Liver (tissue), 9 donors: Measurements from ENCODE around the gene SLC27A6. TPM values are rescaled to one million over a fixed set of nuclear protein-coding genes. Genes with fewer than 3 reads are reported as not detected.

Experiments
- DNase-seq: peaks from one replicate; pipeline ENCODE4 v3.0.0-alpha.2; 2017; ENCODE audit warnings: low spot score
- H3K27ac ChIP-seq, 2 donors: one replicate each; pipeline ENCODE4 v1.7.0; 2013; ENCODE audit warnings: inconsistent platforms in 2 of 2, low read length in 2 of 2, control low read depth in 1 of 2, low read depth in 1 of 2, mild to moderate bottlenecking in 1 of 2
- H3K27me3 ChIP-seq, 4 donors: one replicate each; pipeline versions ENCODE4 v1.6.1 to v1.7.0; 2013; ENCODE audit warnings: low read length in 3 of 4, inconsistent platforms in 1 of 4, mild to moderate bottlenecking in 1 of 4, moderate library complexity in 1 of 4; ENCODE audit not compliant: control insufficient read depth in 4 of 4, insufficient read depth in 4 of 4
- H3K36me3 ChIP-seq, 4 donors: one replicate each; pipeline versions ENCODE4 v1.6.1 to v1.7.0; 2013; ENCODE audit warnings: low read length in 3 of 4, mild to moderate bottlenecking in 3 of 4, low read depth in 1 of 4, moderate library complexity in 1 of 4; ENCODE audit not compliant: control insufficient read depth in 4 of 4, insufficient read depth in 3 of 4
- H3K4me1 ChIP-seq, 4 donors: one replicate each; pipeline versions ENCODE4 v1.6.1 to v1.7.0; 2013; ENCODE audit warnings: low read length in 3 of 4, mild to moderate bottlenecking in 3 of 4, moderate library complexity in 1 of 4; ENCODE audit not compliant: control insufficient read depth in 4 of 4, insufficient read depth in 4 of 4
- H3K4me3 ChIP-seq, 3 donors: one replicate each; pipeline versions ENCODE4 v1.6.1 to v1.7.0; 2013; ENCODE audit warnings: low read length in 3 of 3, control low read depth in 1 of 3, low read depth in 1 of 3, mild to moderate bottlenecking in 1 of 3
- H3K9ac ChIP-seq, 2 donors: one replicate each; pipeline ENCODE4 v1.7.0; 2013; ENCODE audit warnings: low read length in 2 of 2, mild to moderate bottlenecking in 2 of 2, moderate library complexity in 2 of 2, control low read depth in 1 of 2, low read depth in 1 of 2
- H3K9me3 ChIP-seq, 4 donors: one replicate each; pipeline versions ENCODE4 v1.6.1 to v1.7.0; 2013; ENCODE audit warnings: low read length in 3 of 4; ENCODE audit not compliant: control insufficient read depth in 4 of 4
- EGR1 ChIP-seq, 2 donors: IDR thresholded peaks; 2 replicates each; pipeline ENCODE4 v1.6.1; 2016 to 2018; ENCODE audit warnings: antibody characterized with exemption in 2 of 2, low read depth in 2 of 2
- FOXA1 ChIP-seq: IDR thresholded peaks from 2 replicates; pipeline ENCODE4 v1.6.1; 2016; ENCODE audit warnings: antibody characterized with exemption
- FOXA2 ChIP-seq: IDR thresholded peaks from 2 replicates; pipeline ENCODE4 v1.6.1; 2016; ENCODE audit warnings: antibody characterized with exemption
- GABPA ChIP-seq, 2 donors: IDR thresholded peaks in 1 of 2; conservative IDR thresholded peaks in 1 of 2; 2 replicates each; pipeline ENCODE4 v1.6.1; 2016; ENCODE audit warnings: antibody characterized with exemption in 2 of 2, mild to moderate bottlenecking in 1 of 2, moderate library complexity in 1 of 2
- HNF4A ChIP-seq, 2 donors: conservative IDR thresholded peaks; 2 replicates each; pipeline ENCODE4 v1.6.1; 2016; ENCODE audit warnings: antibody characterized with exemption in 2 of 2, mild to moderate bottlenecking in 2 of 2
- HNF4G ChIP-seq: IDR thresholded peaks from 2 replicates; pipeline ENCODE4 v1.6.1; 2016; ENCODE audit warnings: antibody characterized with exemption
- JUND ChIP-seq, 2 donors: IDR thresholded peaks; 2 replicates each; pipeline ENCODE4 v1.6.1; 2016; ENCODE audit warnings: antibody characterized with exemption in 2 of 2
- NR2F2 ChIP-seq: IDR thresholded peaks from 2 replicates; pipeline ENCODE4 v1.6.1; 2016; ENCODE audit warnings: antibody characterized with exemption
- SP1 ChIP-seq: IDR thresholded peaks from 2 replicates; pipeline ENCODE4 v1.6.1; 2018; ENCODE audit warnings: antibody characterized with exemption, mild to moderate bottlenecking
- TAF1 ChIP-seq: conservative IDR thresholded peaks from 2 replicates; pipeline ENCODE4 v1.6.1; 2016; ENCODE audit warnings: antibody characterized with exemption, mild to moderate bottlenecking
- WGBS: extraction: QIAGEN DNeasy Blood & Tissue Kit; methylation state at CpG from one replicate; pipeline ENCODE4 v1.1.7; 2013; 5-methylcytosine and 5-hydroxymethylcytosine counted together
- polyA plus RNA-seq, 2 donors: library from polyadenylated mRNA; stranded (reverse) in 1 of 2; unstranded in 1 of 2; fragments of 200-250 nt in 1 of 2; fragments of >200 nt in 1 of 2; fragmentation: Nextera tagmentation in 1 of 2; extraction: Ambion mirVana in 1 of 2; gene quantifications; one replicate each; pipeline versions ENCODE4 v1.2.1 to v1.2.3, GENCODE V29; 2013 to 2015
- total RNA-seq, 2 donors: library from RNA; depleted of rRNA; stranded (reverse); fragments of >200 nt; gene quantifications; one replicate each; pipeline ENCODE4 v1.2.3, GENCODE V29; 2014
- TF ChIP-seq, protein P1 (sequence below): fragments of 150-350 bp; IDR thresholded peaks from 2 replicates; pipeline ENCODE4 v1.5.1; 2017; ENCODE audit warnings: improper control_type of control experiment, low read depth, low read length; ENCODE audit not compliant: missing input control
- TF ChIP-seq, protein P2 (sequence below): IDR thresholded peaks from 2 replicates; pipeline ENCODE4 v1.6.1; 2016; ENCODE audit warnings: antibody characterized with exemption
- TF ChIP-seq, protein P3 (sequence below): IDR thresholded peaks from 2 replicates; pipeline ENCODE4 v1.6.1; 2016; ENCODE audit warnings: antibody characterized with exemption
- TF ChIP-seq, protein P4 (sequence below): IDR thresholded peaks from 2 replicates; pipeline ENCODE4 v1.6.1; 2016; ENCODE audit warnings: antibody characterized with exemption, mild to moderate bottlenecking
- TF ChIP-seq, protein P5 (sequence below): IDR thresholded peaks from 2 replicates; pipeline ENCODE4 v1.6.1; 2016; ENCODE audit warnings: antibody characterized with exemption
- donor health status: healthy.
- donor health status: healthy.
- donor health status: healthy.
- donor health status: healthy.
- donor health status: healthy.

The SLC27A6 gene
- total and polyA plus RNA-seq, 4 donors: 0.05 TPM; not detected in 3

DNA sequence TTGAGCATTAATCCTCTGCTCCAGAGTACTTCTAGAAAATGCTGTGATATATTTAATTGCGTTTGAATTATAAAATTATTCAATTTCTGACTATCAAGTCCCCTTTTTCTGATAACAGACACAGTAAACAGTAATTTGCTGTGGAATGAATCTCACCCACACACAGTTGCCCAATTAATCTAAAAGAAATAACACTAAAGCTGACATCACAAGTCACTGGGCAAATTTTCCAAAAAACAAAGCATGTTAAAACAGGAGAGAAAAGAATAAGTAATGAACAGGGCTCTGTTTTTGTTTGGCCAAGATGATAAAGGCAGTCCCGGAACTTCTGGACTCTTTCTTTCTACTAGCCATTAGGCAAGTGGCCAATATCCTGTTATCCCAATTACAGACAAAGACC lies 56.5 kb downstream of the SLC27A6 start:
- H3K9me3 ChIP-seq: no peaks in the 10 kb centered on the region
- TF ChIP-seq, protein P1, sequence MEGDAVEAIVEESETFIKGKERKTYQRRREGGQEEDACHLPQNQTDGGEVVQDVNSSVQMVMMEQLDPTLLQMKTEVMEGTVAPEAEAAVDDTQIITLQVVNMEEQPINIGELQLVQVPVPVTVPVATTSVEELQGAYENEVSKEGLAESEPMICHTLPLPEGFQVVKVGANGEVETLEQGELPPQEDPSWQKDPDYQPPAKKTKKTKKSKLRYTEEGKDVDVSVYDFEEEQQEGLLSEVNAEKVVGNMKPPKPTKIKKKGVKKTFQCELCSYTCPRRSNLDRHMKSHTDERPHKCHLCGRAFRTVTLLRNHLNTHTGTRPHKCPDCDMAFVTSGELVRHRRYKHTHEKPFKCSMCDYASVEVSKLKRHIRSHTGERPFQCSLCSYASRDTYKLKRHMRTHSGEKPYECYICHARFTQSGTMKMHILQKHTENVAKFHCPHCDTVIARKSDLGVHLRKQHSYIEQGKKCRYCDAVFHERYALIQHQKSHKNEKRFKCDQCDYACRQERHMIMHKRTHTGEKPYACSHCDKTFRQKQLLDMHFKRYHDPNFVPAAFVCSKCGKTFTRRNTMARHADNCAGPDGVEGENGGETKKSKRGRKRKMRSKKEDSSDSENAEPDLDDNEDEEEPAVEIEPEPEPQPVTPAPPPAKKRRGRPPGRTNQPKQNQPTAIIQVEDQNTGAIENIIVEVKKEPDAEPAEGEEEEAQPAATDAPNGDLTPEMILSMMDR: no peak
- TF ChIP-seq HNF4A (conservative IDR thresholded peaks at IDR 0.05): no peak
- TF ChIP-seq, protein P2, sequence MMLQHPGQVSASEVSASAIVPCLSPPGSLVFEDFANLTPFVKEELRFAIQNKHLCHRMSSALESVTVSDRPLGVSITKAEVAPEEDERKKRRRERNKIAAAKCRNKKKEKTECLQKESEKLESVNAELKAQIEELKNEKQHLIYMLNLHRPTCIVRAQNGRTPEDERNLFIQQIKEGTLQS: no peak
- no peak for TF ChIP-seq EGR1 (IDR thresholded peaks at IDR 0.05; ENCODE audit: low read depth in 2 of 2)
- no peak for TF ChIP-seq JUND (IDR thresholded peaks at IDR 0.05)
- TF ChIP-seq HNF4G: no peak
- TF ChIP-seq GABPA (IDR thresholded peaks at IDR 0.05 in 1 of 2, conservative IDR thresholded peaks at IDR 0.05 in 1 of 2): no peak
- no peak for TF ChIP-seq NR2F2
- TF ChIP-seq, protein P3, sequence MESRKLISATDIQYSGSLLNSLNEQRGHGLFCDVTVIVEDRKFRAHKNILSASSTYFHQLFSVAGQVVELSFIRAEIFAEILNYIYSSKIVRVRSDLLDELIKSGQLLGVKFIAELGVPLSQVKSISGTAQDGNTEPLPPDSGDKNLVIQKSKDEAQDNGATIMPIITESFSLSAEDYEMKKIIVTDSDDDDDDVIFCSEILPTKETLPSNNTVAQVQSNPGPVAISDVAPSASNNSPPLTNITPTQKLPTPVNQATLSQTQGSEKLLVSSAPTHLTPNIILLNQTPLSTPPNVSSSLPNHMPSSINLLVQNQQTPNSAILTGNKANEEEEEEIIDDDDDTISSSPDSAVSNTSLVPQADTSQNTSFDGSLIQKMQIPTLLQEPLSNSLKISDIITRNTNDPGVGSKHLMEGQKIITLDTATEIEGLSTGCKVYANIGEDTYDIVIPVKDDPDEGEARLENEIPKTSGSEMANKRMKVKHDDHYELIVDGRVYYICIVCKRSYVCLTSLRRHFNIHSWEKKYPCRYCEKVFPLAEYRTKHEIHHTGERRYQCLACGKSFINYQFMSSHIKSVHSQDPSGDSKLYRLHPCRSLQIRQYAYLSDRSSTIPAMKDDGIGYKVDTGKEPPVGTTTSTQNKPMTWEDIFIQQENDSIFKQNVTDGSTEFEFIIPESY: no peak
- TF ChIP-seq SP1: no peak
- TF ChIP-seq, protein P4, sequence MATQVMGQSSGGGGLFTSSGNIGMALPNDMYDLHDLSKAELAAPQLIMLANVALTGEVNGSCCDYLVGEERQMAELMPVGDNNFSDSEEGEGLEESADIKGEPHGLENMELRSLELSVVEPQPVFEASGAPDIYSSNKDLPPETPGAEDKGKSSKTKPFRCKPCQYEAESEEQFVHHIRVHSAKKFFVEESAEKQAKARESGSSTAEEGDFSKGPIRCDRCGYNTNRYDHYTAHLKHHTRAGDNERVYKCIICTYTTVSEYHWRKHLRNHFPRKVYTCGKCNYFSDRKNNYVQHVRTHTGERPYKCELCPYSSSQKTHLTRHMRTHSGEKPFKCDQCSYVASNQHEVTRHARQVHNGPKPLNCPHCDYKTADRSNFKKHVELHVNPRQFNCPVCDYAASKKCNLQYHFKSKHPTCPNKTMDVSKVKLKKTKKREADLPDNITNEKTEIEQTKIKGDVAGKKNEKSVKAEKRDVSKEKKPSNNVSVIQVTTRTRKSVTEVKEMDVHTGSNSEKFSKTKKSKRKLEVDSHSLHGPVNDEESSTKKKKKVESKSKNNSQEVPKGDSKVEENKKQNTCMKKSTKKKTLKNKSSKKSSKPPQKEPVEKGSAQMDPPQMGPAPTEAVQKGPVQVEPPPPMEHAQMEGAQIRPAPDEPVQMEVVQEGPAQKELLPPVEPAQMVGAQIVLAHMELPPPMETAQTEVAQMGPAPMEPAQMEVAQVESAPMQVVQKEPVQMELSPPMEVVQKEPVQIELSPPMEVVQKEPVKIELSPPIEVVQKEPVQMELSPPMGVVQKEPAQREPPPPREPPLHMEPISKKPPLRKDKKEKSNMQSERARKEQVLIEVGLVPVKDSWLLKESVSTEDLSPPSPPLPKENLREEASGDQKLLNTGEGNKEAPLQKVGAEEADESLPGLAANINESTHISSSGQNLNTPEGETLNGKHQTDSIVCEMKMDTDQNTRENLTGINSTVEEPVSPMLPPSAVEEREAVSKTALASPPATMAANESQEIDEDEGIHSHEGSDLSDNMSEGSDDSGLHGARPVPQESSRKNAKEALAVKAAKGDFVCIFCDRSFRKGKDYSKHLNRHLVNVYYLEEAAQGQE: no peak
- no peak for TF ChIP-seq FOXA1
- no peak for TF ChIP-seq TAF1
- H3K27ac ChIP-seq: no peak overlapping the region
- WGBS: 46% methylated on average over 2 of the region's 2 CpGs
- no peaks in the 10 kb centered on the region for H3K36me3 ChIP-seq
- H3K4me1 ChIP-seq: no peaks in the 10 kb centered on the region
- H3K9ac ChIP-seq: no peak overlapping the region
- H3K4me3 ChIP-seq: no peak overlapping the region
- DNase-seq: no peak
- H3K27me3 ChIP-seq: peaks cover 0 to 2% (median 0%) of the 10 kb centered on the region in 4 donors

DNA sequence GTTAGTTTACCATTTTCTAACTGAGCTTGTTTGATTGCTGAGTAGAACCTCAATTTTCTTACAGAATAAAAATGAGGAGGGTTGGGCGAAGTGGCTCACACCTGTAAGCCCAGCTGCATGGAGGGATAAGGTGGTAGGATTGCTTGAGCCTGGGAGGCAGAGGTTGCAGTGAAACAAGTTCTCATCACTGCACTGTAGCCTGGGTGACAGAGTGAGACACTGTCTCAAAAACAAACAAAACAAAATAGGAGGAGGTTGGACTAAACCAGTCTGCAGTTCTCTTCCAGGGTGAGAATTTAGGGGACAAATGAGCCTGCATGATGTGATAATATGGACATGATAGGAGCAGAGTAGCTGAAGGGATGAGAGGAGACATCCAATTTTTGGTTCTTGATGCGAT lies 57.3 kb downstream of the SLC27A6 start:
- DNase-seq: no peak
- Histone ChIP-seq H3K27me3 (peaks cover 0 to 2% (median 0%) of the 10 kb centered on the region in 4 donors), H3K27ac (no peak overlapping the region), H3K36me3 (no peaks in the 10 kb centered on the region), H3K9me3 (no peaks in the 10 kb centered on the region), H3K4me1 (no peaks in the 10 kb centered on the region), H3K9ac (no peak overlapping the region), H3K4me3 (no peak overlapping the region)
- 84% methylated on average over 2 of the region's 2 CpGs for WGBS
- TF ChIP-seq FOXA2 (no peak), HNF4G (no peak), SP1 (no peak), NR2F2 (no peak), EGR1 (IDR thresholded peaks at IDR 0.05; ENCODE audit: low read depth in 2 of 2) (no peak)
- TF ChIP-seq, protein P4: no peak
- TF ChIP-seq, protein P3: no peak
- TF ChIP-seq, protein P5, sequence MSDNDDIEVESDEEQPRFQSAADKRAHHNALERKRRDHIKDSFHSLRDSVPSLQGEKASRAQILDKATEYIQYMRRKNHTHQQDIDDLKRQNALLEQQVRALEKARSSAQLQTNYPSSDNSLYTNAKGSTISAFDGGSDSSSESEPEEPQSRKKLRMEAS: no peak
- TF ChIP-seq, protein P2: no peak
